HCT116 (cell line): Measurements from ENCODE around the gene NTSR2.

Experiments
- CEBPB ChIP-seq: IDR thresholded peaks from 2 replicates; pipeline ENCODE4 v1.6.1; 2012; ENCODE audit warnings: low read depth
- CTCF ChIP-seq, 3 experiments: fragments of 200-600 bp in 1 of 3; sonication (generic) in 1 of 3; IDR thresholded peaks in 2 of 3; conservative IDR thresholded peaks in 1 of 3; 2 replicates each; pipeline ENCODE4 v1.5.1; 2012 to 2017; ENCODE audit warnings: low read depth in 2 of 3, low read length in 2 of 3, antibody characterized with exemption in 1 of 3, borderline replicate concordance in 1 of 3, control low read depth in 1 of 3, mild to moderate bottlenecking in 1 of 3, mixed read lengths in 1 of 3, mixed run types in 1 of 3, moderate library complexity in 1 of 3; ENCODE audit not compliant: insufficient read depth in 1 of 3
- EGR1 ChIP-seq: IDR thresholded peaks from 2 replicates; pipeline ENCODE4 v1.6.1; 2012; ENCODE audit warnings: low read depth
- ELF1 ChIP-seq: IDR thresholded peaks from 2 replicates; pipeline ENCODE4 v1.6.1; 2012; ENCODE audit warnings: low read depth, borderline replicate concordance
- EZH2 ChIP-seq: fragments of 200-600 bp; sonication (generic); IDR thresholded peaks from 2 replicates; pipeline ENCODE4 v1.6.1; 2017; ENCODE audit warnings: antibody characterized with exemption, mixed run types
- POLR2A ChIP-seq: IDR thresholded peaks from 2 replicates; pipeline ENCODE4 v1.7.0; 2011; ENCODE audit warnings: borderline replicate concordance; ENCODE audit not compliant: insufficient read depth, insufficient read length; ENCODE audit errors: extremely low read depth
- POLR2AphosphoS5 ChIP-seq: IDR thresholded peaks from 2 replicates; pipeline ENCODE4 v1.6.1; 2011; ENCODE audit warnings: mild to moderate bottlenecking, low read depth, low read length, moderate library complexity
- REST ChIP-seq: IDR thresholded peaks from 2 replicates; pipeline ENCODE4 v1.6.1; 2012; ENCODE audit warnings: low read depth
- YY1 ChIP-seq: IDR thresholded peaks from 2 replicates; pipeline ENCODE4 v1.6.1; 2011; ENCODE audit warnings: low read length, low read depth, moderate library complexity, mild to moderate bottlenecking; ENCODE audit not compliant: insufficient replicate concordance; ENCODE audit errors: extremely low read depth
- ZNF274 ChIP-seq: fragments of 200-500 bp; sonication (Bioruptor generic); IDR thresholded peaks from 2 replicates; pipeline ENCODE4 v1.6.1; 2014; ENCODE audit warnings: mild to moderate bottlenecking, low read depth, low read length, inconsistent platforms

- TF ChIP-seq POLR2A (no peak), EGR1 (no peak), CEBPB (no peak), YY1 (no peak), CTCF (IDR thresholded peaks at IDR 0.05 in 2 of 3, conservative IDR thresholded peaks at IDR 0.05 in 1 of 3; ENCODE audit: borderline replicate concordance in 1 of 3, insufficient read depth in 1 of 3, low read depth in 2 of 3, low read length in 2 of 3) (no peak), ELF1 (no peak), EZH2 (no peak), REST (no peak), ZNF274 (no peak), POLR2AphosphoS5 (no peak)
Observed at GRCh38 chr2:11715987-11716652, 46.1 kb upstream of the NTSR2 start.
